GM23338 (cell line): ENCODE data around the gene CHST11. TPM values are rescaled to one million over a fixed set of nuclear protein-coding genes. Genes with fewer than 3 reads are reported as not detected.

Experiments used
- ATAC-seq: fragments of 200-7000 bp; cut with Tn5 transposase; 3 replicates; pipeline ENCODE4 v1.9.1; 2020
- DNase-seq: peaks from one replicate; pipeline ENCODE4 v3.0.0-alpha.2; 2015; ENCODE audit warnings: low spot score
- H2AFZ ChIP-seq: fragments of 200-600 bp; sonication (generic); 2 replicates; pipeline ENCODE4 v1.8.0; 2016; ENCODE audit warnings: antibody characterized with exemption, mild to moderate bottlenecking, moderate library complexity
- H3F3A ChIP-seq: fragments of 200-600 bp; sonication (generic); replicated peaks from 2 replicates; pipeline ENCODE4 v1.8.0; 2017; ENCODE audit warnings: antibody characterized with exemption, mixed run types, low read depth
- H3K27ac ChIP-seq: fragments of 200-600 bp; sonication (generic); 2 replicates; pipeline ENCODE4 v1.6.1; 2016; ENCODE audit warnings: low read depth
- H3K27me3 ChIP-seq: fragments of 200-600 bp; sonication (generic); 2 replicates; pipeline ENCODE4 v1.8.0; 2016; ENCODE audit warnings: mild to moderate bottlenecking, mixed run types, moderate library complexity; ENCODE audit not compliant: insufficient read depth
- H3K36me3 ChIP-seq: fragments of 200-600 bp; sonication (generic); 2 replicates; pipeline ENCODE4 v1.8.0; 2016; ENCODE audit warnings: mild to moderate bottlenecking; ENCODE audit not compliant: insufficient read depth
- H3K4me1 ChIP-seq: fragments of 200-600 bp; sonication (generic); 2 replicates; pipeline ENCODE4 v1.8.0; 2016; ENCODE audit warnings: mild to moderate bottlenecking, moderate library complexity; ENCODE audit not compliant: insufficient read depth
- H3K4me2 ChIP-seq: fragments of 200-600 bp; sonication (generic); 2 replicates; pipeline ENCODE4 v1.7.1; 2017; ENCODE audit warnings: mixed run types
- H3K4me3 ChIP-seq: fragments of 200-600 bp; sonication (generic); 2 replicates; pipeline ENCODE4 v1.6.1; 2016; ENCODE audit warnings: mixed run types
- H3K79me2 ChIP-seq: fragments of 200-600 bp; sonication (generic); replicated peaks from 2 replicates; pipeline ENCODE4 v1.8.0; 2017; ENCODE audit warnings: mild to moderate bottlenecking; ENCODE audit not compliant: insufficient read depth
- H3K9me2 ChIP-seq: fragments of 200-600 bp; sonication (generic); 2 replicates; pipeline ENCODE4 v1.8.0; 2017; ENCODE audit not compliant: insufficient read depth
- H4K20me1 ChIP-seq: fragments of 200-600 bp; sonication (generic); replicated peaks from 2 replicates; pipeline ENCODE4 v1.8.0; 2017; ENCODE audit warnings: mild to moderate bottlenecking; ENCODE audit not compliant: insufficient read depth
- H3K27ac Mint-ChIP-seq: 2 replicates; pipeline ENCODE4 v1.8.0; 2020; ENCODE audit warnings: inconsistent platforms, mild to moderate bottlenecking, moderate library complexity, mixed read lengths
- H3K27me3 Mint-ChIP-seq: 3 replicates; pipeline ENCODE4 v1.8.0; 2022; ENCODE audit warnings: low read depth, mild to moderate bottlenecking, moderate library complexity, mixed read lengths, inconsistent platforms; ENCODE audit not compliant: insufficient read depth, poor library complexity
- H3K36me3 Mint-ChIP-seq: 3 replicates; pipeline ENCODE4 v1.8.0; 2021; ENCODE audit warnings: low read depth, mild to moderate bottlenecking, inconsistent platforms, moderate library complexity, mixed read lengths
- H3K4me1 Mint-ChIP-seq: 3 replicates; pipeline ENCODE4 v1.8.0; 2020; ENCODE audit warnings: mild to moderate bottlenecking, inconsistent platforms, mixed read lengths
- H3K4me3 Mint-ChIP-seq: 3 replicates; pipeline ENCODE4 v1.8.0; 2021; ENCODE audit warnings: moderate library complexity, mild to moderate bottlenecking, inconsistent platforms, mixed read lengths
- H3K9me3 Mint-ChIP-seq: 3 replicates; pipeline ENCODE4 v1.8.0; 2020; ENCODE audit warnings: moderate library complexity, mild to moderate bottlenecking, inconsistent platforms, mixed read lengths
- EZH2 ChIP-seq: fragments of 200-600 bp; sonication (generic); IDR thresholded peaks from one replicate; pipeline ENCODE4 v1.8.0; 2017; ENCODE audit warnings: antibody characterized with exemption, mild to moderate bottlenecking, low read depth; ENCODE audit not compliant: unreplicated experiment
- EZH2phosphoT487 ChIP-seq: fragments of 200-600 bp; sonication (generic); IDR thresholded peaks from one replicate; pipeline ENCODE4 v1.8.1; 2018; ENCODE audit warnings: antibody characterized with exemption; ENCODE audit not compliant: unreplicated experiment
- JUNB ChIP-seq: IDR thresholded peaks from one replicate; pipeline ENCODE4 v1.6.1; 2016; ENCODE audit warnings: antibody characterized with exemption; ENCODE audit not compliant: unreplicated experiment
- NANOG ChIP-seq: IDR thresholded peaks from 2 replicates; pipeline ENCODE4 v1.6.1; 2016; ENCODE audit warnings: antibody characterized with exemption, borderline replicate concordance
- POLR2AphosphoS5 ChIP-seq: IDR thresholded peaks from 2 replicates; pipeline ENCODE4 v1.6.1; 2016; ENCODE audit warnings: antibody characterized with exemption, low read depth
- STAT1 ChIP-seq: IDR thresholded peaks from one replicate; pipeline ENCODE4 v1.6.1; 2016; ENCODE audit warnings: antibody characterized with exemption; ENCODE audit not compliant: unreplicated experiment
- ZNF114 ChIP-seq: fragments of 250-450 bp; sonication (Bioruptor Pico); IDR thresholded peaks from 2 replicates; pipeline ENCODE4 v1.5.0; 2020; ENCODE audit warnings: mild to moderate bottlenecking, moderate library complexity
- ZNF331 ChIP-seq: fragments of 250-450 bp; sonication (Bioruptor Pico); IDR thresholded peaks from 2 replicates; pipeline ENCODE4 v1.5.0; 2020; ENCODE audit warnings: low read depth, mild to moderate bottlenecking, moderate library complexity
- polyA plus RNA-seq: library from polyadenylated mRNA; unstranded; fragments of >200 nt; fragmentation: Nextera tagmentation; extraction: Ambion mirVana; gene quantifications from 2 replicates; pipeline ENCODE4 v1.2.1, GENCODE V29; 2016
- total RNA-seq: library from RNA; depleted of rRNA; stranded (reverse); fragments of >200 nt; shearing (Covaris generic); gene quantifications from 2 replicates; pipeline ENCODE4 v1.2.3, GENCODE V29; 2014
- TF ChIP-seq, protein P1 (sequence below), 2 experiments: fragments of 200-600 bp in 1 of 2; sonication (generic) in 1 of 2; conservative IDR thresholded peaks; 2 replicates each; pipeline versions ENCODE4 v1.5.1 to v1.6.1; 2016 to 2017; ENCODE audit warnings: antibody characterized with exemption in 2 of 2, low read depth in 2 of 2, mild to moderate bottlenecking in 2 of 2, moderate library complexity in 1 of 2
- TF ChIP-seq, protein P2 (sequence below): fragments of 250-450 bp; sonication (Bioruptor Pico); IDR thresholded peaks from 2 replicates; pipeline ENCODE4 v1.5.0; 2020; ENCODE audit warnings: mild to moderate bottlenecking, moderate library complexity

Gene CHST11
- total and polyA plus RNA-seq, 2 experiments from 2014 or later, result 7.7 to 25.7 TPM

DNA sequence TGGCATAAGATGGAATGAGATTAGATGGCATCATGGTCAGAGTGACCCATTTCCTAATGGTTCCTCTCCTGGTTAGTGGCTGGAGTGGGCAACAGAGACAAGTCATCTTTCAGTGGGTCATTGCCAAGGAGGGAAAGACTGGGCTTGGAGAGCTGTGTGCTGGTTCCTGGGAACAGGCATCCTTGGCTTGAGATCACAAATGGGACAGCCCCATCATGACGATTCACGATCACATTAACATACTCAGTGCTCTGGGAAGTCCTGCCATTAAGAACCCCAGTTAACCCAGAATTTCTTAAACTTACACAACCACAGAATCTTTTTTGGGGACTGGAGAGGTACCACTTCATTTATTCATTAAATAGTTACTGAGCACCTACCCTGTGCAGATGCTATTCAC is 27.3 kb downstream of the CHST11 start:
- Mint-ChIP-seq H3K36me3 (no peaks in the 10 kb centered on the region), H3K4me1 (peaks cover 14% of the 10 kb centered on the region), H3K27me3 (peaks cover 8% of the 10 kb centered on the region), H3K9me3 (peaks cover 2% of the 10 kb centered on the region; the same call in 1 of the 3 replicates), H3K27ac (no peak overlapping the region), H3K4me3 (no peak overlapping the region)
- Histone ChIP-seq H3K27me3 (no peaks in the 10 kb centered on the region), H3K79me2 (peaks cover 7% of the 10 kb centered on the region; the same call in 1 of the 2 replicates), H4K20me1 (peaks cover 5% of the 10 kb centered on the region; the same call in 1 of the 2 replicates), H2AFZ (no peak overlapping the region), H3K27ac (no peak overlapping the region), H3K4me3 (no peak overlapping the region), H3K36me3 (no peaks in the 10 kb centered on the region), H3K4me2 (no peak overlapping the region), H3K4me1 (no peaks in the 10 kb centered on the region), H3F3A (no peaks in the 10 kb centered on the region), H3K9me2 (peaks cover 2% of the 10 kb centered on the region; the same call in 1 of the 2 replicates)
- DNase-seq (no peak), ATAC-seq (no peak)
- TF ChIP-seq EZH2 (no peak), NANOG (no peak), EZH2phosphoT487 (no peak), ZNF114 (CRISPR knock-in tag) (no peak), POLR2AphosphoS5 (no peak), ZNF331 (CRISPR knock-in tag) (no peak)
- TF ChIP-seq, protein P1, sequence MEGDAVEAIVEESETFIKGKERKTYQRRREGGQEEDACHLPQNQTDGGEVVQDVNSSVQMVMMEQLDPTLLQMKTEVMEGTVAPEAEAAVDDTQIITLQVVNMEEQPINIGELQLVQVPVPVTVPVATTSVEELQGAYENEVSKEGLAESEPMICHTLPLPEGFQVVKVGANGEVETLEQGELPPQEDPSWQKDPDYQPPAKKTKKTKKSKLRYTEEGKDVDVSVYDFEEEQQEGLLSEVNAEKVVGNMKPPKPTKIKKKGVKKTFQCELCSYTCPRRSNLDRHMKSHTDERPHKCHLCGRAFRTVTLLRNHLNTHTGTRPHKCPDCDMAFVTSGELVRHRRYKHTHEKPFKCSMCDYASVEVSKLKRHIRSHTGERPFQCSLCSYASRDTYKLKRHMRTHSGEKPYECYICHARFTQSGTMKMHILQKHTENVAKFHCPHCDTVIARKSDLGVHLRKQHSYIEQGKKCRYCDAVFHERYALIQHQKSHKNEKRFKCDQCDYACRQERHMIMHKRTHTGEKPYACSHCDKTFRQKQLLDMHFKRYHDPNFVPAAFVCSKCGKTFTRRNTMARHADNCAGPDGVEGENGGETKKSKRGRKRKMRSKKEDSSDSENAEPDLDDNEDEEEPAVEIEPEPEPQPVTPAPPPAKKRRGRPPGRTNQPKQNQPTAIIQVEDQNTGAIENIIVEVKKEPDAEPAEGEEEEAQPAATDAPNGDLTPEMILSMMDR (conservative IDR thresholded peaks at IDR 0.05; ENCODE audit: low read depth in 2 of 2), result no peak

DNA sequence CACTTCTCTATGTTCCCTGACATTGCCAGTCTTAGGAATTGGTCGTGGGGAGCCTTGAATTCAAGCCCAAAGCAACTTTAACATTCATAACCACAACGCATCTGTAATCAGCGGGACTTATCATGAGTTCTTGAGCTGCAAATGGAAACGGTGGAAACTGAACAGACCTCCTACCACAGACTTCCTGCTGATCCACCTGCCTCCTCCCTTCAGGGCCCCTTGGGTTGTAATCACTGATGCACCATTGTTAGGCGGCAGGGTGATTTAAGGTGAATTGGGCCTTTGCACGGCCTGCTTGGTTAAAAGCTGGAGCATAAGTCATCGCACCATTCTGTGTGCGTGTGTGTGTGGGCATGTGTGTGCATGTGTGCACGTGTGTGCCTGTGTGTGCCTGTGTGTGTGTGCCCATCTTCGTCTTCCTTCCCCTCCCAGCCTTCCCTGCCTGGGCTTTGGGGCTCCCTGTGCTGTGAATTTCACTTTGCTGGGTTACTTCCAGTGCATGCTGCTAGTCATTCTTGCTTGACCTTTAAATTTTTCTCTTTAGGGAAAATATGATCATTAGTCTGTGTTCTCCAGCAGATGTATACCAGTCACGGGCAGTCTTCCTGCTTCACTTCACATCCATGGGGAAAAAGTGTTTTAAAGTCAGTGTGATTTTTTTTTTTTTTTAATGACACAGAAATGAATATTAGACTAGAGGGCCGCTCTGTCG is 29.1 kb downstream of the CHST11 start:
- no peaks in the 10 kb centered on the region for H3F3A ChIP-seq
- H3K27me3 ChIP-seq, result no peaks in the 10 kb centered on the region
- no peak overlapping the region for H3K27ac ChIP-seq
- no peak overlapping the region for H3K4me3 ChIP-seq
- DNase-seq (no peak), ATAC-seq (peak; percentile 61)
- H3K36me3 ChIP-seq, result no peaks in the 10 kb centered on the region
- peaks cover 7% of the 10 kb centered on the region; the same call in 1 of the 2 replicates for H3K79me2 ChIP-seq
- peaks cover 5% of the 10 kb centered on the region; the same call in 1 of the 2 replicates for H4K20me1 ChIP-seq
- no peak overlapping the region for H3K4me3 Mint-ChIP-seq
- H3K27ac Mint-ChIP-seq, result no peak overlapping the region; the same call in 1 of the 2 replicates
- no peak overlapping the region for H3K4me2 ChIP-seq
- no peaks in the 10 kb centered on the region for H3K36me3 Mint-ChIP-seq
- peaks cover 17% of the 10 kb centered on the region for H3K4me1 Mint-ChIP-seq
- H3K27me3 Mint-ChIP-seq, result peaks cover 8% of the 10 kb centered on the region
- H2AFZ ChIP-seq, result no peak overlapping the region
- H3K9me3 Mint-ChIP-seq, result peaks cover 2% of the 10 kb centered on the region; the same call in 1 of the 3 replicates
- no peaks in the 10 kb centered on the region for H3K9me2 ChIP-seq
- H3K4me1 ChIP-seq, result no peaks in the 10 kb centered on the region
- TF ChIP-seq JUNB (no peak), ZNF331 (CRISPR knock-in tag) (no peak), STAT1 (no peak)
- TF ChIP-seq, protein P2, sequence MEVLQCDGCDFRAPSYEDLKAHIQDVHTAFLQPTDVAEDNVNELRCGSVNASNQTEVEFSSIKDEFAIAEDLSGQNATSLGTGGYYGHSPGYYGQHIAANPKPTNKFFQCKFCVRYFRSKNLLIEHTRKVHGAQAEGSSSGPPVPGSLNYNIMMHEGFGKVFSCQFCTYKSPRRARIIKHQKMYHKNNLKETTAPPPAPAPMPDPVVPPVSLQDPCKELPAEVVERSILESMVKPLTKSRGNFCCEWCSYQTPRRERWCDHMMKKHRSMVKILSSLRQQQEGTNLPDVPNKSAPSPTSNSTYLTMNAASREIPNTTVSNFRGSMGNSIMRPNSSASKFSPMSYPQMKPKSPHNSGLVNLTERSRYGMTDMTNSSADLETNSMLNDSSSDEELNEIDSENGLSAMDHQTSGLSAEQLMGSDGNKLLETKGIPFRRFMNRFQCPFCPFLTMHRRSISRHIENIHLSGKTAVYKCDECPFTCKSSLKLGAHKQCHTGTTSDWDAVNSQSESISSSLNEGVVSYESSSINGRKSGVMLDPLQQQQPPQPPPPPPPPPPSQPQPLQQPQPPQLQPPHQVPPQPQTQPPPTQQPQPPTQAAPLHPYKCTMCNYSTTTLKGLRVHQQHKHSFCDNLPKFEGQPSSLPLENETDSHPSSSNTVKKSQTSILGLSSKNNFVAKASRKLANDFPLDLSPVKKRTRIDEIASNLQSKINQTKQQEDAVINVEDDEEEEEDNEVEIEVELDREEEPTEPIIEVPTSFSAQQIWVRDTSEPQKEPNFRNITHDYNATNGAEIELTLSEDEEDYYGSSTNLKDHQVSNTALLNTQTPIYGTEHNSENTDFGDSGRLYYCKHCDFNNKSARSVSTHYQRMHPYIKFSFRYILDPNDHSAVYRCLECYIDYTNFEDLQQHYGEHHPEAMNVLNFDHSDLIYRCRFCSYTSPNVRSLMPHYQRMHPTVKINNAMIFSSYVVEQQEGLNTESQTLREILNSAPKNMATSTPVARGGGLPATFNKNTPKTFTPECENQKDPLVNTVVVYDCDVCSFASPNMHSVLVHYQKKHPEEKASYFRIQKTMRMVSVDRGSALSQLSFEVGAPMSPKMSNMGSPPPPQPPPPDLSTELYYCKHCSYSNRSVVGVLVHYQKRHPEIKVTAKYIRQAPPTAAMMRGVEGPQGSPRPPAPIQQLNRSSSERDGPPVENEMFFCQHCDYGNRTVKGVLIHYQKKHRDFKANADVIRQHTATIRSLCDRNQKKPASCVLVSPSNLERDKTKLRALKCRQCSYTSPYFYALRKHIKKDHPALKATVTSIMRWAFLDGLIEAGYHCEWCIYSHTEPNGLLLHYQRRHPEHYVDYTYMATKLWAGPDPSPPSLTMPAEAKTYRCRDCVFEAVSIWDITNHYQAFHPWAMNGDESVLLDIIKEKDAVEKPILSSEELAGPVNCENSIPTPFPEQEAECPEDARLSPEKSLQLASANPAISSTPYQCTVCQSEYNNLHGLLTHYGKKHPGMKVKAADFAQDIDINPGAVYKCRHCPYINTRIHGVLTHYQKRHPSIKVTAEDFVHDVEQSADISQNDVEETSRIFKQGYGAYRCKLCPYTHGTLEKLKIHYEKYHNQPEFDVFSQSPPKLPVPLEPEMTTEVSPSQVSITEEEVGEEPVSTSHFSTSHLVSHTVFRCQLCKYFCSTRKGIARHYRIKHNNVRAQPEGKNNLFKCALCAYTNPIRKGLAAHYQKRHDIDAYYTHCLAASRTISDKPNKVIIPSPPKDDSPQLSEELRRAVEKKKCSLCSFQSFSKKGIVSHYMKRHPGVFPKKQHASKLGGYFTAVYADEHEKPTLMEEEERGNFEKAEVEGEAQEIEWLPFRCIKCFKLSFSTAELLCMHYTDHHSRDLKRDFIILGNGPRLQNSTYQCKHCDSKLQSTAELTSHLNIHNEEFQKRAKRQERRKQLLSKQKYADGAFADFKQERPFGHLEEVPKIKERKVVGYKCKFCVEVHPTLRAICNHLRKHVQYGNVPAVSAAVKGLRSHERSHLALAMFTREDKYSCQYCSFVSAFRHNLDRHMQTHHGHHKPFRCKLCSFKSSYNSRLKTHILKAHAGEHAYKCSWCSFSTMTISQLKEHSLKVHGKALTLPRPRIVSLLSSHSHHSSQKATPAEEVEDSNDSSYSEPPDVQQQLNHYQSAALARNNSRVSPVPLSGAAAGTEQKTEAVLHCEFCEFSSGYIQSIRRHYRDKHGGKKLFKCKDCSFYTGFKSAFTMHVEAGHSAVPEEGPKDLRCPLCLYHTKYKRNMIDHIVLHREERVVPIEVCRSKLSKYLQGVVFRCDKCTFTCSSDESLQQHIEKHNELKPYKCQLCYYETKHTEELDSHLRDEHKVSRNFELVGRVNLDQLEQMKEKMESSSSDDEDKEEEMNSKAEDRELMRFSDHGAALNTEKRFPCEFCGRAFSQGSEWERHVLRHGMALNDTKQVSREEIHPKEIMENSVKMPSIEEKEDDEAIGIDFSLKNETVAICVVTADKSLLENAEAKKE, result no peak
